Lung (tissue), 12 donors: ENCODE data around the gene PPEF1. TPM values are rescaled to one million over a fixed set of nuclear protein-coding genes. Genes with fewer than 3 reads are reported as not detected.

Source experiments
- ATAC-seq: fragments of 200-7000 bp; cut with Tn5 transposase; one replicate; pipeline ENCODE4 v1.9.1; 2020; ENCODE audit warnings: moderate number of reproducible peaks; ENCODE audit not compliant: insufficient read depth, low FRiP score
- DNase-seq, 3 donors: peaks; one replicate each; pipeline ENCODE4 v3.0.0-alpha.2; 2013 to 2017
- H3K27ac ChIP-seq, 2 donors: one replicate each; pipeline ENCODE4 v1.5.1; 2013; ENCODE audit warnings: mild to moderate bottlenecking in 2 of 2, moderate library complexity in 2 of 2, control low read depth in 1 of 2, inconsistent platforms in 1 of 2, low read depth in 1 of 2, low read length in 1 of 2
- H3K27me3 ChIP-seq, 3 donors: one replicate each; pipeline ENCODE4 v1.5.1; 2013; ENCODE audit warnings: low read length in 2 of 3; ENCODE audit not compliant: control insufficient read depth in 3 of 3, insufficient read depth in 3 of 3
- H3K36me3 ChIP-seq, 4 donors: one replicate each; pipeline ENCODE4 v1.5.1; 2013; ENCODE audit warnings: low read length in 4 of 4, mild to moderate bottlenecking in 1 of 4, moderate library complexity in 1 of 4; ENCODE audit not compliant: control insufficient read depth in 4 of 4, insufficient read depth in 4 of 4
- H3K4me1 ChIP-seq, 5 donors: one replicate each; pipeline ENCODE4 v1.5.1; 2013; ENCODE audit warnings: low read length in 5 of 5, mild to moderate bottlenecking in 2 of 5, moderate library complexity in 1 of 5; ENCODE audit not compliant: control insufficient read depth in 5 of 5, insufficient read depth in 5 of 5
- H3K4me3 ChIP-seq: one replicate; pipeline ENCODE4 v1.5.1; 2013; ENCODE audit warnings: mild to moderate bottlenecking, control low read depth, moderate library complexity
- H3K9ac ChIP-seq, 2 donors: one replicate each; pipeline ENCODE4 v1.5.1; 2013; ENCODE audit warnings: low read length in 2 of 2, control low read depth in 1 of 2; ENCODE audit not compliant: insufficient read depth in 1 of 2
- H3K9me3 ChIP-seq, 4 donors: one replicate each; pipeline ENCODE4 v1.5.1; 2013; ENCODE audit warnings: low read length in 3 of 4, mild to moderate bottlenecking in 1 of 4, moderate library complexity in 1 of 4; ENCODE audit not compliant: control insufficient read depth in 4 of 4, insufficient read depth in 3 of 4
- CTCF ChIP-seq: IDR thresholded peaks from 2 replicates; pipeline ENCODE4 v1.5.1; 2012; ENCODE audit warnings: mild to moderate bottlenecking; ENCODE audit errors: control extremely low read depth, extremely low read depth
- WGBS, 2 donors: extraction: QIAGEN DNeasy Blood & Tissue Kit; methylation state at CpG; one replicate each; pipeline ENCODE4 v1.1.7; 2013; 5-methylcytosine and 5-hydroxymethylcytosine counted together
- polyA plus RNA-seq, 2 donors: library from polyadenylated mRNA; stranded (reverse); fragments of 200-250 nt; gene quantifications; one replicate each; pipeline ENCODE4 v1.2.1, GENCODE V29; 2013
- total RNA-seq, 2 donors: library from RNA; depleted of rRNA in 1 of 2; stranded (reverse); fragments of >200 nt in 1 of 2; gene quantifications; one replicate each; pipeline ENCODE4 v1.2.1, GENCODE V29; 2014 to 2021
- donor health status: control.
- donor health status: control.
- donor health status: Bipolar disorder and iron deficiency.
- donor health status: healthy.
- donor health status: DM: yes; HTN: yes; CAD: no.

Gene PPEF1
- total and polyA plus RNA-seq, 4 donors, result 0.22 to 0.80 (median 0.27) TPM

DNA sequence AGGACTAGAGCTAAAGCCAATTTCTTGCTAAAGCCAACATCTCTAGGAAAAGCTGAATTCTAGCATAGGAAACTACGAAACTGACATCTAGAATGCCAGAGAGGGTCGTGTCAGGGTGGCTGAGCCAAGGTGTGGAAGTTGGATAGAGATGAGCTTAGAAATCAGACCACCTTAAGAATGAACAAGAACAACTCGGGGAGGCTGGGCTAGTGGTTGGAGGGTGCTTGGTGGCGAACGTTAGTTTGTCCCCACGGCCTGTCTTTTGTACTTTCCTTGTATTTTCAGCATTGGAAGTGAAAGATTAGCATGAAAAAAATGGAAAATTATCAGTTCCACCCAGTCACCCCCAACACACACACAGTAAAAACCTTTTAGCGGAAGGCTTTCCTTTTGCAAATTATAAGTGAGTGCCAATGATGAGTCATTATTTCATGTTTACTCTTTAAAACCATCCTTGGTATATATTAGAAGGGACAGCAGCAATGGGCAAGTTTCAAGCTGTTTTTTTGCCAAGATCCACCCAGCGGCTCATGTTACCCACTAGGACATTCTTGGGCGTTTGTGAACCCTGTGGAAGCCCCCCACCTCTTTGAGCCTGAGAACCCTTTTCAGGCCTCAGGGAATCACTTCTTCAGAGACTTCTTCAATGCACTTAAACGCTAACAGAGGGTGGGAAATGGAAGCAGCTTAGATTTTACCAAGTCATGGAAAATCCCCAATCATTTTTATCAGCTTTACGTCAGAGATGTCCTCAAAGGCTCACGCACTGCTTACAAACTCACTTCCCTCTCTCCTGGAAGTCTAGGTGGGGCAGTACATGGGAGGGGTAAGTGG, 4.9 kb upstream of the PPEF1 start:
- H3K27me3 ChIP-seq, result peaks cover 0 to 12% (median 3%) of the 10 kb centered on the region in 3 donors
- no peak overlapping the region for H3K9ac ChIP-seq
- DNase-seq (peak in 2 of 3 donors; percentile 27 to 48), ATAC-seq (no peak)
- no peak for TF ChIP-seq CTCF
- peak overlapping the region in 1 of 2 donors; percentile 83 for H3K27ac ChIP-seq
- H3K9me3 ChIP-seq, result no peaks in the 10 kb centered on the region
- WGBS, 2 donors, result 48 to 74% methylated on average over 12 of the region's 12 CpGs
- H3K36me3 ChIP-seq, result no peaks in the 10 kb centered on the region
- H3K4me3 ChIP-seq, result no peak overlapping the region
- H3K4me1 ChIP-seq, result peaks cover 0 to 7% (median 0%) of the 10 kb centered on the region in 5 donors

GRCh38 chrX:18709833-18710232, 2.4 kb downstream of the PPEF1 start:
- no peaks in the 10 kb centered on the region for H3K36me3 ChIP-seq
- no peak for ATAC-seq

DNA sequence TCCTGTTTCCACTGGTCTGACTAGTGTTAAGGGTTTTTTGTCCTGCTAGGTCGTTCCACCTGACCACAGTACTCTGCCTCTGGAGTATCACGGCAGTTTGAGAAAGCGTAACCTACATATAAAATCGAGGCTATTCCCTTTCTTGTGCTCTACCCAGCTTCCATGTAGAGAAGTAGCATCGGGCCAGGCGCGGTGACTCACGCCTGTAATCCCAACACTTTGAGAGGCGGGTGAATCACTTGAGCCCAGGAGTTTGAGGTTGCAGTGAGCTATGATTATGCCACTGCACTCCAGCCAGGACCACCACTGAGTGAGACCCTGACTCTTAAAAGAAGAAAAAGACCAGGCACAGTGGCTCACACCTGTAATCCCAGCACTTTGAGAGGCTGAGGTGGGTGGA, 7.5 kb downstream of the PPEF1 start:
- Histone ChIP-seq H3K4me3 (no peak overlapping the region), H3K27me3 (no peaks in the 10 kb centered on the region), H3K9ac (no peak overlapping the region), H3K9me3 (peaks cover 0 to 2% (median 0%) of the 10 kb centered on the region in 4 donors), H3K4me1 (no peaks in the 10 kb centered on the region), H3K27ac (no peak overlapping the region), H3K36me3 (no peaks in the 10 kb centered on the region)
- 92 to 93% methylated on average over 9 of the region's 9 CpGs for WGBS, 2 donors
- no peak for TF ChIP-seq CTCF
- DNase-seq, result no peak
- ATAC-seq, result no peak

More at GRCh38 chrX:18709833-18710232, 2.4 kb downstream of the PPEF1 start:
- no peak for TF ChIP-seq CTCF
- no peak for DNase-seq
- H3K4me1 ChIP-seq, result no peaks in the 10 kb centered on the region
- no peak overlapping the region for H3K27ac ChIP-seq
- H3K9ac ChIP-seq, result no peak overlapping the region
- H3K4me3 ChIP-seq, result no peak overlapping the region
- H3K27me3 ChIP-seq, result peaks cover 0 to 6% (median 0%) of the 10 kb centered on the region in 3 donors
- H3K9me3 ChIP-seq, result peaks cover 0 to 2% (median 0%) of the 10 kb centered on the region in 4 donors
- 91 to 100% methylated on average over 3 of the region's 3 CpGs for WGBS, 2 donors
